ENCODE measurements around the gene ATP6AP1.

DNA sequence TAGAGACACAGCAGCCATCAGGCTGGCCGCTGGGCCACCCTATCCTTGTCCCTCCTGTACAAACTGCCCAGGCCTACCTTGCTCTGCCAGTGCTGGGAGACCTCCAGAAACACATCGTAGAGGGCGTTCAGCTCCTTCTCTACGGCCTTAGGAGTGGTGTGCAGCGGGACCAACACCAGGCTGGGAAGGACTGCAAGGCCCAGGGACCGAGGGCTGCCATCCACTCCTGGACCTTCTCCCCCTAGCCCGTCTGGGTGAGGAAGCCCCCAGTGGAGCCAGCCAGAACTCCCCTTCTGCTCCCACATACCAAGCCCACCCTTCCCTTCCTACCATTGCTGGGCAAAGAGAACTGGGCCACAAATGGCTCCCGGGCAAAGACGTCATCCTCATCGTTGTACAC is 25.3 kb upstream of the ATP6AP1 start:
- no peak for TF ChIP-seq CTCF (IDR thresholded peaks at IDR 0.05; ENCODE audit: insufficient read depth, low read length, poor library complexity, severe bottlenecking)
- TF ChIP-seq EZH2phosphoT487 (conservative IDR thresholded peaks at IDR 0.05; ENCODE audit: low read length): no peak
